HG03103 (cell line): ENCODE measurements around the gene HDAC4.
"Not testable (repeated sequence)": the region's sequence is repeated elsewhere in the genome, so short reads cannot be mapped to it uniquely, and the experiment has no call there.

Source experiments
- ATAC-seq: cut with Tn5 transposase; IDR thresholded peaks from one replicate; pipeline ENCODE4 v1.9.1; 2021; ENCODE audit warnings: low read depth; ENCODE audit not compliant: unreplicated experiment

The HDAC4 gene

GRCh38 chr2:239085201-239085992 is 315.4 kb downstream of the HDAC4 start:
- no peak for ATAC-seq

GRCh38 chr2:239084007-239084406 is 316.8 kb downstream of the HDAC4 start:
- ATAC-seq: no peak

GRCh38 chr2:239082425-239082824 is 318.4 kb downstream of the HDAC4 start:
- ATAC-seq: no peak

- ATAC-seq: no peak
Observed at GRCh38 chr2:239081622-239082021, 319.2 kb downstream of the HDAC4 start.

- no peak for ATAC-seq
Observed at GRCh38 chr2:239081046-239081445, 319.8 kb downstream of the HDAC4 start.

- no peak for ATAC-seq
Observed at GRCh38 chr2:239079671-239080294, 321.0 kb downstream of the HDAC4 start.

- ATAC-seq: no peak
Observed at GRCh38 chr2:239078128-239078924, 322.5 kb downstream of the HDAC4 start.

- no peak for ATAC-seq
Observed at GRCh38 chr2:239077260-239077659, 323.6 kb downstream of the HDAC4 start.

GRCh38 chr2:239075918-239076758 is 324.7 kb downstream of the HDAC4 start:
- ATAC-seq: no peak

- no peak for ATAC-seq
Observed at GRCh38 chr2:239073745-239074530, 326.9 kb downstream of the HDAC4 start.

- ATAC-seq: no peak
Observed at GRCh38 chr2:239073270-239073669, 327.6 kb downstream of the HDAC4 start.

GRCh38 chr2:239072786-239073185 is 328.0 kb downstream of the HDAC4 start:
- ATAC-seq: no peak

GRCh38 chr2:239070466-239070865 is 330.4 kb downstream of the HDAC4 start:
- no peak for ATAC-seq

GRCh38 chr2:239069362-239070333 is 331.2 kb downstream of the HDAC4 start:
- not testable (repeated sequence) for ATAC-seq

GRCh38 chr2:239068411-239068810 is 332.4 kb downstream of the HDAC4 start:
- no peak for ATAC-seq

- ATAC-seq: no peak
Observed at GRCh38 chr2:239067196-239067865, 333.5 kb downstream of the HDAC4 start.

GRCh38 chr2:239066597-239066996 is 334.2 kb downstream of the HDAC4 start:
- no peak for ATAC-seq

GRCh38 chr2:239065962-239066361 is 334.9 kb downstream of the HDAC4 start:
- ATAC-seq: no peak
